ENCODE results near the gene MRPS2. TPM values are rescaled to one million over a fixed set of nuclear protein-coding genes. Genes with fewer than 3 reads are reported as not detected.

MRPS2 gene
- total RNA-seq, 4 donors from 2014 or later, result 21.4 to 37.6 (median 25.6) TPM

DNA sequence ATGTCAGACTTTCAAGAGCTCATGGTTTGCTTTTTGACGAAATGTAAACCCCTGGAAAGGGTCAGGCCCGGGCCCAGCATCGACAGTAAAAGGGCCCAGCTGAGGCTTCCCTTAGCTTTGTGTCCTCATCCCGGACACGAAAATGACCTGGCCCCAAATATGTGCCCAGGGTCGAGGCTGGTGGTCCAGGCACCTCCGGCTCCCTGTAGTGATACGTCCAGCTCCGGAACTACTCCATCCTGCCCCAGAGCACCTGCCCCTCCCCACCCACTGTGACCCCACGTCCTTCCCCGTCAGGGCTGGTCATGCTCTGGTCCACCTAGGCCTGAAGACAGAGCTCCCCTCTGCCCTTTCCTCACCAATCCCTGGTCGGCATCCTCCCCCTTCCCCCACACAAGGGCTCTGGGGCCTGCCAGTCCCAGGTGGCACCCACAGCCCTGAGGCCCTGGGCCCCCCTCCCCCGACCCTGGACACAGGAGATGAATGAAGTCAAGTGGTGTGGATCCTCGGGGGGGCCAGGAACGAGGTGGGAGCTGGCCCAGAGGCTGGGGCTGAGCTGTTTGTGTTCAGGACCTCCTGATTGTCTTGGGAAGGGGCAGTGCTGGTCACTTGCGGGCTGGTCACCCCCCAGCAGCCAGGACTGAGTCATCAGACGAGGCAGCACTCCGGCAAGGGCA, 51.7 kb downstream of the MRPS2 start:
- no peak overlapping the region for H3K27ac ChIP-seq
- ATAC-seq, result no peak
- no peak overlapping the region for H3K4me3 ChIP-seq
- H3K36me3 ChIP-seq, result no peaks in the 10 kb centered on the region
- peaks cover 35% of the 10 kb centered on the region for H3K27me3 ChIP-seq
- peaks cover 0 to 11% (median 0%) of the 10 kb centered on the region in 3 donors for H3K9me3 ChIP-seq
- TF ChIP-seq, protein P1, sequence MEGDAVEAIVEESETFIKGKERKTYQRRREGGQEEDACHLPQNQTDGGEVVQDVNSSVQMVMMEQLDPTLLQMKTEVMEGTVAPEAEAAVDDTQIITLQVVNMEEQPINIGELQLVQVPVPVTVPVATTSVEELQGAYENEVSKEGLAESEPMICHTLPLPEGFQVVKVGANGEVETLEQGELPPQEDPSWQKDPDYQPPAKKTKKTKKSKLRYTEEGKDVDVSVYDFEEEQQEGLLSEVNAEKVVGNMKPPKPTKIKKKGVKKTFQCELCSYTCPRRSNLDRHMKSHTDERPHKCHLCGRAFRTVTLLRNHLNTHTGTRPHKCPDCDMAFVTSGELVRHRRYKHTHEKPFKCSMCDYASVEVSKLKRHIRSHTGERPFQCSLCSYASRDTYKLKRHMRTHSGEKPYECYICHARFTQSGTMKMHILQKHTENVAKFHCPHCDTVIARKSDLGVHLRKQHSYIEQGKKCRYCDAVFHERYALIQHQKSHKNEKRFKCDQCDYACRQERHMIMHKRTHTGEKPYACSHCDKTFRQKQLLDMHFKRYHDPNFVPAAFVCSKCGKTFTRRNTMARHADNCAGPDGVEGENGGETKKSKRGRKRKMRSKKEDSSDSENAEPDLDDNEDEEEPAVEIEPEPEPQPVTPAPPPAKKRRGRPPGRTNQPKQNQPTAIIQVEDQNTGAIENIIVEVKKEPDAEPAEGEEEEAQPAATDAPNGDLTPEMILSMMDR (IDR thresholded peaks at IDR 0.05), result no peak
- TF ChIP-seq EP300 (IDR thresholded peaks at IDR 0.05) (no peak), POLR2AphosphoS5 (IDR thresholded peaks at IDR 0.05) (no peak), POLR2A (IDR thresholded peaks at IDR 0.05) (no peak)
- WGBS, 2 donors (ENCODE audit: low coverage in 1 of 2), result 0% methylated on average over 1 of the region's 18 CpGs; no CpG with 5 or more reads in 1 of the 2 donors
- H3K4me1 ChIP-seq, result no peaks in the 10 kb centered on the region

DNA sequence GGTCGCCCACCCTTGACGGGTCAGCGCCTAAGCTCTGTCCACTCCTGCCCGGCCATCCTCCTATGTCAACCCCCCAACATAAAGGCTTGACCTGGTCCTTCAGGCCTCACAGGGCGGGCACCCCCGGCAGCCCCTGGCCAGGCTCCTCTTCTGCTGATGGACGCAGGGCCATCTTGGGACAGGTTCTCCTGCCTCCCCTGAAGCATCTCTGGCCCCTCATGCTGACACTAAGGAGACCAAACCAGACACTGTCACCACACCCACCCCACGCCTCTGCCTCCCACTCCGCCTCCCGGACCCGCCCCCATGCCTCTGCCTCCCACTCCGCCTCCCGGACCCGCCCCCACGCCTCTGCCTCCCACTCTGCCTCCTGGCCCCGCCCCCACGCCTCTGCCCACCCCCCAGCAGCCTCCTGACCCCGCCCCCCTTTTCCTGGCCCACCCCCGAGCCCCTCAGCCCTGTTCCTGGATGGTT, 52.3 kb downstream of the MRPS2 start:
- ATAC-seq, result no peak
- WGBS, 2 donors (ENCODE audit: low coverage in 1 of 2), result 83 to 100% methylated on average over 2 to 8 of the region's 19 CpGs
- H3K9me3 ChIP-seq, result peaks cover 0 to 11% (median 0%) of the 10 kb centered on the region in 3 donors
- H3K4me1 ChIP-seq, result no peaks in the 10 kb centered on the region
- H3K4me3 ChIP-seq, result no peak overlapping the region
- no peak overlapping the region for H3K27ac ChIP-seq
- H3K27me3 ChIP-seq, result peaks cover 40% of the 10 kb centered on the region
- H3K36me3 ChIP-seq, result no peaks in the 10 kb centered on the region
- TF ChIP-seq POLR2A (IDR thresholded peaks at IDR 0.05) (no peak), EP300 (IDR thresholded peaks at IDR 0.05) (no peak), POLR2AphosphoS5 (IDR thresholded peaks at IDR 0.05) (no peak)
- TF ChIP-seq, protein P1 (IDR thresholded peaks at IDR 0.05), result no peak

Other genes starting within 250 kb of the MRPS2 start
- 10 to 100 TPM; 10.9 to 25.0 (median 14.4) TPM for gene PPP1R26, start 20.9 kb upstream of the MRPS2 start, total RNA-seq
- gene LCN1, start 20.8 kb downstream of the MRPS2 start, total RNA-seq, result not detected
- gene OBP2A, start 45.4 kb downstream of the MRPS2 start, total RNA-seq, result not detected
- not detected for gene PAEP, start 61.1 kb downstream of the MRPS2 start, total RNA-seq
- not detected for gene GLT6D1, start 138.9 kb downstream of the MRPS2 start, total RNA-seq
- not detected for gene LCN9, start 162.6 kb downstream of the MRPS2 start, total RNA-seq
- not detected for gene SOHLH1, start 198.8 kb downstream of the MRPS2 start, total RNA-seq
- gene KCNT1, start 201.5 kb downstream of the MRPS2 start, total RNA-seq, result under 1 TPM in 1 of 4 donors, not detected in 3; 0.19 TPM

Data from gastroesophageal sphincter (tissue), 4 donors.